Hypothalamus (tissue), 51 donors: ENCODE measurements around the gene TCF12.
"Not testable (repeated sequence)": the region's sequence is repeated elsewhere in the genome, so short reads cannot be mapped to it uniquely, and the experiment has no call there.

Experiments
- DNase-seq, 51 donors: peaks; one replicate each; lab custom pipeline; 2025; lab: John Stamatoyannopoulos, UW

TCF12 gene

GRCh38 chr15:57014896-57015295 is 96.5 kb downstream of the TCF12 start:
- not testable (repeated sequence) for DNase-seq

GRCh38 chr15:57015360-57015759 is 96.9 kb downstream of the TCF12 start:
- no peak for DNase-seq

- no peak for DNase-seq
Measured at GRCh38 chr15:57015897-57016296, 97.5 kb downstream of the TCF12 start.

GRCh38 chr15:57017024-57017423 is 98.6 kb downstream of the TCF12 start:
- peak in 3 of 51 donors; percentile 0 to 34 (median 4) for DNase-seq

- no peak for DNase-seq
Measured at GRCh38 chr15:57018151-57018550, 99.7 kb downstream of the TCF12 start.

GRCh38 chr15:57019496-57020160 is 101.2 kb downstream of the TCF12 start:
- DNase-seq: no peak

GRCh38 chr15:57025264-57025926 is 107.0 kb downstream of the TCF12 start:
- no peak for DNase-seq

- no peak for DNase-seq
Measured at GRCh38 chr15:57026016-57026592, 107.7 kb downstream of the TCF12 start.

- DNase-seq: no peak
Measured at GRCh38 chr15:57027596-57027995, 109.2 kb downstream of the TCF12 start.

GRCh38 chr15:57028176-57028575 is 109.7 kb downstream of the TCF12 start:
- no peak for DNase-seq

GRCh38 chr15:57030011-57030410 is 111.6 kb downstream of the TCF12 start:
- DNase-seq: no peak

- peak in 1 of 51 donors; percentile 66 for DNase-seq
Measured at GRCh38 chr15:57031082-57031481, 112.6 kb downstream of the TCF12 start.

- DNase-seq: peak in 29 of 51 donors; percentile 3 to 66 (median 38)
Measured at GRCh38 chr15:57031605-57032004, 113.2 kb downstream of the TCF12 start.

- DNase-seq: no peak
Measured at GRCh38 chr15:57032338-57032737, 113.9 kb downstream of the TCF12 start.

- DNase-seq: no peak
Measured at GRCh38 chr15:57033715-57034439, 115.4 kb downstream of the TCF12 start.

GRCh38 chr15:57034613-57035012 is 116.2 kb downstream of the TCF12 start:
- DNase-seq: no peak

GRCh38 chr15:57035664-57036063 is 117.2 kb downstream of the TCF12 start:
- DNase-seq: no peak

- DNase-seq: no peak
Measured at GRCh38 chr15:57036352-57036751, 117.9 kb downstream of the TCF12 start.

- no peak for DNase-seq
Measured at GRCh38 chr15:57037548-57037947, 119.1 kb downstream of the TCF12 start.

- no peak for DNase-seq
Measured at GRCh38 chr15:57038040-57038439, 119.6 kb downstream of the TCF12 start.

- no peak for DNase-seq
Measured at GRCh38 chr15:57038496-57038895, 120.1 kb downstream of the TCF12 start.
